Inflammatory macrophage treated with lipopolysaccharide for 4 hours (primary cell): ENCODE measurements around the gene SLIT3.
"Not testable (repeated sequence)": the region's sequence is repeated elsewhere in the genome, so short reads cannot be mapped to it uniquely, and the experiment has no call there.

Source experiments
- DNase-seq: peaks from one replicate; pipeline ENCODE4 v3.0.0-alpha.2; 2020

The SLIT3 gene

DNA sequence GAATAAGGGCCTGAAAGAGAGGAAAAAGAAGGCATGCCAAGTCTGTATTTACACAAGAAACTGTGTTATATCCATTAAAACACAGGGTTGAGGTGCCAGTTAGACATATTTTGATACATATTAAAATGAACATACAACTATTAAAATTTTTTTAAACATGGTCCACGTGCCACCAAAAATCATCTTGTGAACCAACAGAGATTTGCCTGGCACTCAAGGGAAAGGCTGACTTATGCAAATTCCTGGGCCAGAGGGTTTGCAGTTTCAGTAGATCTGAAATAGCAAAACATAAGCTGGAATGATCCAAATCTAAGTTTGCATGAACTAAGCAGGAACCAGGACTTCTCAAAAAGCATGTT, 168.7 kb downstream of the SLIT3 start:
- no peak for DNase-seq

DNA sequence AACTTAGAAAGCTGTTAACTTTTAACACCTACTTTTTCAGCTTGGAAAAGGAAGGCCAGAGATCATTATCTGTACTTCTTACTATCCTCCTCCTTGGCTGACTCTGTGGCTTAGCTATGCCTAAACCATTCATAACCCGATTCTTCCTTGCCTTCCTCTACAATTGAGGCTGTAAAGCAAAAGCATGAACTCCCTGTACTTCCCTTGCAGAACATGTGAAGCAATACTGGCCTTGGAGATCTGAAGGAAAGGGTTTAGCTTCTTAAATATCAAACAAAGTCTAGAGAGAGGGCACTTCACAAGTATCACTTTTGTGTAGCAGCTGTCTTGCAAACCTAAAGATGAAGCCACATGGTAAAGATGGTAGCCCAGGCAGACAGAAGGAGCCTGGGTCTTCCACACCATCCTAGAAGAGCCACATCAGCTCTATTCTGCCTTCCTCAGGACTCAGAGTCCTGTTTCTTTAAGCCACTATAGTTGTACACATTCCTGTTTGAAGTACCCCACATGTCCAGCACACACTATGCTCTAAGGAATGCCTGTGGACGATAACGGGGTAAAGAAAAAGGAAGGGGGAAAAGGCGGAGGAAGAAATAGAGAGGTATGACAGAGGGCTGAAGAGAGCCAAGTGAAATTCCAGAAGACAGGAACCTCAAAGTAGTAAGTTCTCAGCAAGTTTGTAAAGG, 169.2 kb downstream of the SLIT3 start:
- no peak for DNase-seq

DNA sequence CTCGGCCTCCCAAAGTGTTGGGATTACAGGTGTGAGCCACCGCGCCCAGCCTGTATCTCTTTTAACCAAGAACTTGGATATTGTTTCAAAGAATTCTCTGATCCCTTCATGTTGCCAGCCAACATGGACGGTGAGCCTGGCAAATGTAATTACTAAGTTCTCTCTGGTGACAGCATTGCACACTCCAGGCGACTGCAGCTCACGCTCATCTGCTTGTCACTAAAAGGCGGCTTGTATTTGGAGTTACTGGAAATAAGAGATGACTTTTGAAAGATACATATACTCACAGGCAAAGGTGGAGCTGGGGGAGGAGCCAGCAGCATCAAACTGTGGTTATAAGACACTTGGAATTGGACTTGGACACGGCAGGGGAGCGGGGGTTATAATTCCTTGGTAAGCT, 172.3 kb downstream of the SLIT3 start:
- no peak for DNase-seq

DNA sequence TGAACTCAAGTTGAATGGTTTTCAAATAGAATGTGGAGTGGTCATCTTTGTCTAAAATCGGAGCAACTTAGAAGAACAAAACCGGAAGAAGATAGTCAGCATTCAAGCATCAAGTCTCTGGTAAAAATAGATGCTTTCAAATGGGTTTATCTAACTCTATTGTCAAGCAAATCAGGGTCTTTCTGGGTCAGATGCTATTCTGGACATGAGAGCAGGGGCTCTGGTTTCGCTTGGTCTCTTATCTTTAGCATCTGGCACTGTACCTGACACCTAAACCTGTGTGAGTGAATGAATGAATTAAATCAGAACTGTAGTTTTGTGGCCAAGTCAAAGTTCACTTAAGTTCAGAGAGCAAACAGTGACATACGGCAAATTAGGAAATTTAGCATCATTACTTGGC, 173.5 kb downstream of the SLIT3 start:
- DNase-seq, result no peak

DNA sequence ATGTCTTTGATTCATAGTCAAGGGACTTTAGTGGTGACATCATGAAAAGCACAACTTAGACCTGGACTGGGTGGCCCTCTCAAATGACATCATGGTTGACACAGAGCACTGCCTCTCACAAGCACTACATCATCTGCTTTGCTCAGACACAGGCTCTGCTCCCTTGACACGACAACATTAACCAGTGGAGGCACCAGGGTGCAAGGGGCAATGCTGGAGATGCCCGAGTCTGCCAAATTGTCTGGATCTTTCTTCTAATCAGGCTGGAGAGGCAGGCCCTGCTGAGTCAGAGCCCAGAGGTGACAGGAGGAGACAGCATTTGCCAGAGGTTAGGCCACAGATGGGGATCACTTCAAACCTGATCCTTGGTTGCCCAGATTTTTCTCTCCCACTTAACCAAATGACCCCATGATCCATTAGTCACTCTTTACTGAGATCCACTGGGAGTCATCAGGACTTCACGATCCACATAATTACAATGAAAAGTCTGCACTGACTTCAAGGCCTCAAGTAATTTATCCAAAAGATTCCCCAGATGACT, 174.4 kb downstream of the SLIT3 start:
- DNase-seq, result no peak

DNA sequence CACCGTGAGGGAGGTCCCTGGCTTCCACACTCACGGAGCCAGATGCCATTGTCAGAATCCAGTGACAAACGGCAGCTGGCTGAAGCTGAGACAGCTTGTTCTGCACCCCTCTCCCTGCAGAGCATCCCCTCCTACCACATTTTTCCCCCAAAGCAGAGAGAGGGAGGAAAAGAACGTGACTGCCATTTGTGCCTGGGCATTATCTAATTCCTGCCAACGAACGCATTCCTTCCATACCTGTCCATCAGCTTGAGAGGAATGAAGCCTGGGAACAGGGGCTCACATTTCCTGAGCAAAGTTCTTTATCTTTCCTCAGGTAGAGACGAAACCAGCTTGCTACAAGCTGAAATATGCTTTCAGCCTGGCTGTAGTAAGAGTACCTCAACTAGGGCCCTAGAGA, 175.4 kb downstream of the SLIT3 start:
- no peak for DNase-seq

DNA sequence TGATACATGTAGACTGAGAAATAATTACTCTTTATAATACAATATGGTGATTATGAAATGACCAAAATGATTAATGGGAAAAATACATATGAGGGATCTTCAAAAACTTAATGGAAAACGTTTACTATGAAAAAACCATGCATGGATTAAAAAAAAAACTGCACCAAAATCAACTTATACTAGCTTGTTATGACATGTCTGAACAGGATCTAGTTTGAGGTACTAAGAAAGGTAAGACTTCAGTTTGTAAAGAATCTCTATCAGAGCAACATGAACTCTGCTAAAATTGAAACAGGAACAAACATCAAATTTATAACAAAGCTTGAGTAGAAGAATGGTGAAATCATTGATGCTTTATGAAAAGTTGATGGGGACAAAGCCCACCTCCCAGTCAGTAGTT, 178.0 kb downstream of the SLIT3 start:
- no peak for DNase-seq

DNA sequence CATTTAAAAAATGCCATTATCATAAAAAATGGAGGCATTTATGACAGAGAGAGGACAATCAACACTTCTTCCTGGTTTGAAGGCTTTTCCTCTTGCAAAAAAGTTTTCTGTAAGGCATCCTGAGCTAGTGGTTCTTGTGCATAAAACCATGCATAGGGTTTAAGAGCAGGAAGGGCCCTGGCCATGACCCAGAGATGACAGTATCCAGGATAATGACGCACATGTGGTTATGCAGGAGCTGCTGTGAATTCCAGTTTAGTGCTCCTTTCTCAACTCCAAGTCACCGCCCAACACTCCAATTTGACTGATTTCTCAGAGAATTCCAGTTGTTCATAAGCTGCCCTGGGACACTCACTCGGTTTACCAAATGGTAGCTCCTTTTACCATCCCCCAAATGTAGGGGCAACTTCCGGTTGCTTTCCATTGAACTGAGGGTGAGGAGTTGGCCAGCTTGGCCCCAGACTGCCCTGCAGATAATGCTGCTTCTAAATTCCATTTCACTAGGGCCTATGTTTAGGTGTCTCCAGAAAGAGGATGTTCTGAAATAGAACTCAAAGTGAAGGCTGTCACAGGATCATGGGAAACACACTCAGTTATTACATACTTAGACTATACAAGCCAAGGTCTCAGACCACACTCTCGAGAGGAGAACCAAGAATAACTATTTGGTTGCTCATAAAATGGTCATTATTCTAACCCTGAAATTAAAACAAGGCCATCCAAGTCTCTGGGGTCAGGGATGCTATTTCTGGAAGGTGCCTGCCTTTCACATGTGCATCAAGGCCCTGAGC, 179.1 kb downstream of the SLIT3 start:
- DNase-seq, result no peak

DNA sequence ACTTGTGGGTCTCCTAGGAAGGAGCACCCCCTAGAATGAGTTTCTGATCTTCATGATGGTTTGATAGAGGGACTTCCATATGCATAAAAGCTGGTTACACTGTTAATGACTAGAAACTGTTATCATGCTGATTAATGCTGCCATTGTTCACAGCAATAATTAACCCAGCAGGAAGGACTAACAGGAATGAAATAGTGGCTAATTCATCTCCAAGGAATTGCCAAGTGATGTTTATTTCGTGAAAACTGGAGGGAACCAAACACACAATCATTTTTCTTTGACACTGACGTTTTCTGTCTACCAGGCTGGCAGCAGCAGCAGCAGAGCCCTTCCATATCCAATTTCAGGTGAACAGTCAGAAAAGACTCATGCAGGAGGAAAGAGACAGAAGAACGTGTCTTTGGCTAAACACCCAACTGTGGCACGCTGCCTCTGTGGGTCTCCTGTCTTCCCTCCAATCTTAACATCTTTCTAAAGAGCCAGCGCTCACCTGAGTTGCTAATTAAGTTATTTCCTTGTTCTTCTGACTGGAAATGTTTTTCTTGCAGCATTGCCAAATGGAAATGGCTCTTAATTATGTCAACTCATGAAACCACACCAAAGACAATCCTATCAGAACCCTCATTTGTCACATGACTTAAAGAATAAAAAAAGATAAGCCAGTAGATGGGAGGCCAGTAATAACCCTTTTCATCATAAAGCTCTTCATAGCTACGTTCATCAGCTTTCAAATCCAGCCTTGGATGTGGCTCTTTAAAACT, 181.5 kb downstream of the SLIT3 start:
- DNase-seq, result no peak

DNA sequence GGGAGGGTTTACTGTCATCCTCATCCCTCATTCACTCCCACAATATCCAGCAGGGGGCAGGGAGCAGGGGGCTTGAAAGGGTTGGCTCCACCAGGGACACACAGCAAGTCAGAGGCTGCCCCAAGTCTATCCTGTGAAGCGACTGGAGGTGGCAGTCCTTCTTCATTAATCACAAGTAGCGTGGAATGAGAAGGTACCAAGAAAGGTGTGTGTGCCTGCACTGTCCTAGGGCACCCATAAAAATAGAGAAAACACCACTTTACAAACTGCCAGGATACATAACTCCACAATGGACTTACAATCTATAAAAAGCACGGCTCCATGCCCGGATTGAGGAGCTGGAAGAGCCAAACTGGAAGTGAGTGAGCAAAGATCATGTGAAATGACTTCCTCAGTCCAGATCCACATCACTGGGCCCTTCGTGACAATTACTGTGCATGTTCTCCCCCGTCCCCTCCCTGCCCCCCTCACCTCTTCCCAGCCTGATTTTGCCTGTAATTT, 183.9 kb downstream of the SLIT3 start:
- no peak for DNase-seq

DNA sequence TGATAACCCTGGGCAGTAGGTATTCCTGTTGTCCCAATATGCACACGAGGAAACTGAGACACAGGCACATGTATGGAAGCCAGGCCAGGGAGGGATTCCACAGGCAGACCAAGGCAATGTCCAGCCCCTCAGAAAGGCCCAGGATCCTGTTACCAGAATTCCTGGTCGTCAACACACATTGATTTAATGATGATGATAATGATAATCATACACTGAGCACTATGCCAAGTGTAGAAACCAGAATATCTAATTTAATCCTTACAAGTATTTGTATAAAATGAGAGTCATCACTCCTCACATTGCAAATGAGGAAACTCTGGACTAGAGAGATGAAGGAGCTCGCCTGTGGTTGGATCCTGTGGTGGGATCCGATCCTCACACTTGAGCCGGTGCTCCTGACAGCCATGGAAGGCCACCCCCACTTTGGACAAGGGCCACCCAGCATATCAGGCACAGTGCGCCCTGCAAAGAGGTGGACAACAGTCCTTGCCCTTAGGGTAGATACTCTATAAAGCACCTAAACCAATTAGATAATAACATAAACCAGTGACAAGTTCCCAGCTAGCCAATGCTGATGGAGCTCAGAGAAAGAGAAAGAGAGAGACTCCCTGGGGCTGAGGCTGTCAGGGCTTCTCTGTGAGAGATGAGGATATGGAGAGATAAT, 185.3 kb downstream of the SLIT3 start:
- DNase-seq, result no peak

DNA sequence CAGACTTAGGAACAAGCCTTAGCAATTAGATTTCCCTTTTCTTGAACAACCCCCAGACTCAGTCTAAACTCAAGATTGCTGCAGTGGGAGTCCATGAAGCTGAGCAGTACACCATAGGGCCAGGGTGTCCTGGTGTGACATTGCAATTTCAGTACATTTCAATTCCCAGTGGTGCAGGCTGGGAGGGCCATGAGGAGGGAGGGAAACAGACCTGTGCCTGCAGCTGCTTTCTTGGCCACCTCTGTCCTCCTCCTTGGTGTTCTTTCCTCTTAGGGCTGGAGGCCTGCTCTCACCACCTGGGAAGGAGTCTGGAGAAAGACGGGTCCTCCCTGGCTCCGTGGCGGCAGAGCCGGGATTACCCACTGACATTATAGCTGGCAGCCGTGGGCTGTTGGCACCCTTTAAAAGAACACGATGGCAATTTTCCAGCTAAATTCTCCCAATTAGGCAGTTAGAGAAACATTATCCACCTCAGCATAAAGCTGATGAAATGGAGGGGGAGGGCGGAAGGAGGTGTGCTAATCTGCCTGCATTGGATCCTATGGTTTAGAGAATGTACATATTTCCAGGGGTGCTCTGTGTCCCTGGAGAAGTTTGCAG, 186.4 kb downstream of the SLIT3 start:
- DNase-seq, result no peak

DNA sequence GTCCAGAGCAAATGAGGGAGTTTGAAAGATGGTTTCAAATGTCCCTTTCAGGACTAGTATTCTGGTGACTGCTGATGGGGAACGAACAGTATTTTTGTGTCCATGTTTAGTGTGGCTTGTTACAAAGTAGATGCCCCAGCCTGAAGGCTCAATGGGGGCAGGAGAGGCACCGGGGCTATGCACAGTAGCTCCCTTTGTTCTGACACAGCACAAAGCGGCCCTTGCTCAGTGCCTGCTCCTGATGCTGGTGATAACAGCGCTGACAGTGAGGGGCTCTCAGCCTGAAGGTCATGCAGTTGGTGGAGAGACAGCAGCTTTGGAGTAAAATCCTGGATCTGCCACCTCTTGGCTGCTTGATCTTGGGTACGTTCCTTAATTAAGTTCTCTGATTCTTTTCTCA, 188.9 kb downstream of the SLIT3 start:
- DNase-seq, result no peak

DNA sequence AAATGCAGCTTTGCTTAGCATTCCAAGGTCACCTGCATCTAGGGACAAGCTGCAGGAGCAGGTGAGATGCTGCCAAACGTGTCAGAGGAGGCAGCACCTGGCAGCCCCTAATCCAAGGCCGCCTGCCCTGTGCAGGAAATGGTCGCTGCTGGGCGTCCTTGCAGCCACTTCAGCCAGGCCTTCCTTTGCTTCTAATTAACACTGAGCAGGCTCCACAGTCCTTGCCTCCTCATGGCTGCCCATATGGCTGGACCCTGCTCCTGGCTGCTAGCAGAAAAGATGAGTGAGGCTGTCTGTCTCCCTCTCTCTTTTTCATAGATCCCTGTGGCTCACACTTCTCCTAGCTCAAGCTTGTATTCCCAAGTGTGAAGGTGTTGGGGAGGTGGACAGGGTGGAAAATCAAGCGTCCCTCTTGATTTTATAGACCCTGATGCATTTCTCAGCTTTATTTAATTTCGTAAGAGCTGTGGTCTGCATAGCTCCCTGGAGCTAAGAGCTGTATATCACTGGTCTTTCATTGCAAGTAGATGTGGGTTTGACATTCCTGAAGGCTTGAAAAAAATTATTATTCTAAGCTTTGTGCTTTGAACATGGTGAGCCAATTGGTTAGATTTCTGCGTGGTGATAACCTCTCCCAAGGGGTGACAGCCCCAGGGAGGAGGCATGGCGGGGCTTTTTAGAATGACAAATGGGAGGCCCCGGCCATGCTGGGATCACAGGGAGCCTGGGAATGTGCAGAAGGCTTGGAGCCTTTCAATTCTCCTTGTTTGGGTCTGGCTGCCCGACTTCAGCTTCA, 193.8 kb downstream of the SLIT3 start:
- DNase-seq, result no peak

DNA sequence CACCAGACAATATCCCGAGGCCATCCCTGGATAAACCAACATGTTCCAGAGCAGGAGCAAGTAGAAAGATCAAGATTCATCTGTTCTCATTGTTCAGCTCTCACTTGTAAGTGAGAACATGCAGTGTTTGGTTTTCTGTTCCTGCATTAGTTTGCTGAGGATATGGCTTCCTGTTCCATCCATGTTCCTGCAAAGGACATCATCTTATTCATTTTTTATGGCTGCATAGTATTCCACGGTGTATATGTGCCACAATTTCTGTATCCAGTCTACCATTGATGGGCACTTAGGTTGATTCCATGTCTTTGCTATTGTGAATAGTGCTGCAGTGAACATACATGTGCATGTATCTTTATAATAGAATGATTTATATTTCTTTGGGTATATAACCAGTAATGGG, 195.4 kb downstream of the SLIT3 start:
- DNase-seq, result not testable (repeated sequence)

DNA sequence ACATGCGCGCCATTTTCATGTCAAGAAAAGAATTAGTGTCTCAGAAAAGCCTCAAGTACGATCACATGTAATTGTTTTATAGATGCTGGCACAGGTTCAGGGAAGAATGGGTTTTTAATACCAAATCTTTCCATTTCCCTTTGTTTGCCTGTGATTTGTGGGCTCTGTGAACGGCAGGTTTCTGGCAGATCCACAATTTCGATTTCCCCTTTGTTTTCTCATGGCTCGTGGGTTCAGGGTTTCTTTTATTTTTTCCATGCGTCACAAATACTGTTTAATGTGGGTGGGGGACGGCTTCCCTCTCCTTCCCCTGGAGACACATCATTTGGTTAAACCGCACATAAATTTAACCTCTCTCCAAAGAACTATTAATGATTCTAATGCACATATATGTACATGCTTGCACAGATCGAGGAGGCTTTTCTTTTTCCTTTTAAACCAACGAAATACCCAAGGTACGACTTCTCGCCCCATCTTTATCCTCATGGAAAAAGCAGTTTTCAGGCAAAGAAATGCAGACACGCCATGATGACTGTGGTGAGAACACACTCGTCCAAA, 195.9 kb downstream of the SLIT3 start:
- DNase-seq, result no peak

DNA sequence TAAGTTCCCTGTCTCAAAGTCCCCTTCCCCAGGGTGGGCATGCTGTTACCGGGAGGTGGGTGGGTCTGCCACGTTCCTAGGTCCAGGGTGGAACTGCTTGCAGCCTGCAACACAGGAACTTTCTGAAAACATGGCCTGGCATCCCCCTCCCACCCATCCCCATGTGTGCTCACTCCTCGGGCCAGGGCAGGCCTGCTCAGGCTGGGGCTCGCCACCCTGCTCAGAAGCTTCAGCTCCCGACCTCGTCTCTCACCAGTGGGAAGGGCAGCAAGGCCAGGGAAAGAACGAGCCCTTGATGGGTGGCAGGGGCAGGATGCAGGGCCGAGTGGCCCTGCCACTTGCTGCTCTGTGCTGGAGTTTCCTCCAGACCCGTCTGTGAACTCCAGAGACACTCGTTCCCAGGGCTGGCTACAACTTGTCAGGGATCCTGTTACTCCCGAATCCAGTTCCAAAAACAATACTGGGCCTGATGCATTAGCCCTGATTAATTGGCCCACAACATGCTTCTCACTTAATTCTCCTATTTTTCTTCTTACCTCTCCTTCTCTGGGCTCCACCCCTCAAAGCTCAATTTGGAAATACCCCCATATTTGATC, 197.3 kb downstream of the SLIT3 start:
- no peak for DNase-seq

DNA sequence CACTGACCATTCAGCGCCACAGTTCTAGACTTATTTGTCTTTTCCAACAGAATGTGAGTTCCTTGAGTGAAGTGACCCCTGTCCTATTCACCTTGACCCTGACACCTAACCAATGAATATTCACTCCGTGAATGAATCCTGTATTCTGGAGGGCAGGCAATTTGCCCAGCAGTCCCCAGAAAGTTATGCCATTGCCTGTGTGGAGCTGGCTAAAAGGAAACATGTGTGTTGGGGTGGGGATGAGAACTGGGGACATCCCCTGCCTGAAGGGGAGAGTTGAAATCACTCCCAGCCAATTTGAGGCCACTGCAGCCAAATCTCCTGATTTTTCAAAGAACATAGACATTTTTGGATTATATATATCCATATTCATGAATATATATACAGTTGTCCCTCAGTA, 199.0 kb downstream of the SLIT3 start:
- no peak for DNase-seq

DNA sequence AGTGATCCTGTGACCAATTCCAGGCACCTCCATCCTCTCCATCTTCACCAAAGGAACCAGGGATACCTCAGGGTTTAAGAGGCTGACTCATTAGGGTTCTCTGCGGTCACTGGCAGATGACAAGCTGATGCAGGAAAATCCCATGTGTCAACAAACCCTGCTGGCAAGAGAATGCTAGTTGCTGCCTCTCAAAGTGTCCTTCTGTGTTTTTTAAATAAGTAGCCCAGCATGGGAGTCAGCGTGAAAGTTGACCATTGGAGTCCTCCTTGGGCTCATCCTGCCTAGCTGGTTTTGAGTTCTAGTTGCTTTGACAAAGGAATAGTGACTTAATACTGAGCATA, 200.2 kb downstream of the SLIT3 start:
- DNase-seq, result no peak

DNA sequence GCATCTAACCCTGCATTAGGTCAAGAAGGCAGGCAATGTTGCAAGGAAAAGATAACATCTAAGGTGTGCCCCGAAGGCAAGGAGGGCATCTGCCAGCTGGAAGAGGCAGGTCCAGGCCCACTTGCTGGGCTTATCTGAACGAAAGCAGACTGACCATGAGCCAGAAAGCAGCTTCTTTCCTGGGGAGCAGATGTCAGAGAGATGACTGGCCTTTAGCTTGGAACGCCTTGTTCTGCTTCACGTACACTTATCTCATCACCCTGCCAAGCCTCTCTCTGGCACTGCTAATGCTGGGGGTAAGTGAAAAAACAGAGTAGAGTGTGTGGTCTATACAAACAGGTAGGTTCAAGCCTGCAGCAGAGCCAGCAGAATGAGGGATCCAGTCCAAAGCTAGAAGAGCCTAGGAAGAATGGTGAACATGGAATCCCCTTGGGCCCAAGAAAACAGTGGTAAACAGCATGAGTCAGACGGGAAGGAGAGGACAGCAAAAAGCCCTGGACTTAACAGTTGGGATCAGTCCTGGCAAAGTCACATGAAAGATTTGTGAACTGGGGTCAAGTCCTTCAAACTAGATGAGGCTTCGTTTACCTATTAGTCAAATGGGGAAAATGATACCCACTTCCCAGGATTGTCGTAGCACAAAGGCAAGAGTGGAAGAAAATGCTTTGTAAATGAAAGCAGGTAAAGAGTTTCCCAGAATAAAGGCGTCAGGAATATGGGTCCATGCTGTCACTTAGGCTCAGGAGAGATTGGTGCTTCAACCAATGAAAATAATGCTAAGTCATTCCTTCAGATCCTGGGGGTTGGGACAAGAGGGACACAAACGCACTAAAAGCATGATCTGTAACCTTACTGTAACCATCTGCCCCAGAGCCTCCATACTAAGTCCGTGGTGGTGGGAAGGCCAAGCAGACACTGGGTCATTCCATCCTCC, 200.9 kb downstream of the SLIT3 start:
- no peak for DNase-seq
